Measurements from ENCODE around the gene IGSF5.

The IGSF5 gene

DNA sequence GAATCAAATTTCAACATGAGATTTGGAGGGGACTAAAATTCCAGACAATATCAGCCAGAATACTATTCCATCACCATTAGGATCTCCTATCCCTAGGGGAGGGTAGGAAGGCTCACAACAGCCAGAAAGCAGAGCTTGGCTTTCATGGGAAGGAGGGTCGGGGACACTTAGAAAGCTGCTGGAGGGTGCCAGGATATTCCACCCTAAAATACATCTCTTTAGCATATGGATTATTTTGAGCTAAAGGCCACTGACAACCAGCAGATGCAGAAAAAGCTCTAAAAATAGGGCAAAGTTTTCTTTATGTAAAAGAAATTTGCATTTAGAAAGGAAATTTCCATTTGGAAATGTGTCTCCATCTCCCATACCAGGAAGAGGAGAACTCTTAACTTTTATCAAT lies 68.0 kb downstream of the IGSF5 start:
- H3K4me1 ChIP-seq (ENCODE audit: insufficient read depth, low read length), result no peaks in the 10 kb centered on the region
- H3K9me3 ChIP-seq (ENCODE audit: control insufficient read depth, insufficient read depth, low read length), result no peaks in the 10 kb centered on the region
- H3K36me3 ChIP-seq (ENCODE audit: insufficient read depth, low read length), result no peaks in the 10 kb centered on the region
- H3K9ac ChIP-seq (ENCODE audit: low read depth, low read length), result no peak overlapping the region

DNA sequence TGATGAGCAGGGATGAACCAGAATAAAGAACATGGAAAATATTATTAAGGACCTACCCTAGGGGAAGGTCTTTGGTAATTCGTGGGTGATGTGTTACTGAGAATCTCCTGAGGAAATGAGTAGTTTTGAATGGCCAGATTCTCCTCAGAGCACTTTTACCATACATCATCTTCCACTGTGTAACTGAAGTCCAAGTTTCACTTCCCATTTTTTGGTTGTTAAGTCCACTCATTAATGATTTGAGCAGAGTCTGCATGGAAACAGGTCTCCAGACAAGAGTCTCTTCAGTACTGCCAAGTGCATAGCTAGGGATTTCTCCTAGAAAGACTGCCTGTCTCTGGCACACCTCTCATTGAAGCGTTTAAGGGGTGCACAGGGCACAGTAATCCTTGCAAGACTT lies 73.6 kb downstream of the IGSF5 start:
- no peaks in the 10 kb centered on the region for H3K36me3 ChIP-seq (ENCODE audit: insufficient read depth, low read length)
- H3K9ac ChIP-seq (ENCODE audit: low read depth, low read length), result no peak overlapping the region
- no peaks in the 10 kb centered on the region for H3K9me3 ChIP-seq (ENCODE audit: control insufficient read depth, insufficient read depth, low read length)
- H3K4me1 ChIP-seq (ENCODE audit: insufficient read depth, low read length), result no peaks in the 10 kb centered on the region

DNA sequence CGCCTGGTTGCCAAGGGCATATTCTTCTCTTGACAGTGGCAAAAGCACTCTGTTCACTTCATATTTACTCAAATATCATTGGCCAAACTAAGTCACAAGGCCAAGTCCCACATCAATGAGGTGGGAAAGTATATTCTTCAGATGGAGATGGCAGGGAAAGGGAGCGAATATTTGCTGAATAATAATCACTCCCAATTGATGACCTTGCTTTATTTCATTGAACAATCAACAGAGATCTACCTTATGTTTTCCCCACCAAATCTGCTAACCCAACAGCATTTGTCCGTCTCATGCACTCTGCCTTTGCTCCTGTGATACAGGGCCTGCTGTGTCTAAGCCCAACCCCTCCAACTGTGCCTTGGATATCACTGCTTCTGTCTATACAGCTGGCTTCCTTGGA lies 77.1 kb downstream of the IGSF5 start:
- no peaks in the 10 kb centered on the region for H3K4me1 ChIP-seq (ENCODE audit: insufficient read depth, low read length)
- H3K9me3 ChIP-seq (ENCODE audit: control insufficient read depth, insufficient read depth, low read length), result no peaks in the 10 kb centered on the region
- no peak overlapping the region for H3K9ac ChIP-seq (ENCODE audit: low read depth, low read length)
- no peaks in the 10 kb centered on the region for H3K36me3 ChIP-seq (ENCODE audit: insufficient read depth, low read length)

DNA sequence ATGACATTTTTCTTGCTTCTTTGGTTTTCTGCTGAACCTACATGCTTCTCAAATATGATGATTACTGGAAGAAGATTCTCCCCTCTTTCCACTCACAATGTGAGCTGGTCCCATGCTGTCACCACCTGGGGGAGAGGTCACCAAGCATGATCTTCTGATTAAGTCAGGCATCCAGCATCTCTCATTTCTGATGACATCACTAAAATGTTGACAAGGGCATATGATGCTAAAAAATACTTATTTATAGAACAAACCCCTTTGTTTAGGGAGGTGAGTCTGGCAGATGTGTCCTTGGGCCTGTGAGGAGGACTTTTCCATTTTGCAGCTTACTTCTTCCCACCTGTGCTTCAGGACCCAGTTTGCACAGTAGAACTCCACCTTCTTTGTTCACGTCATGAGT lies 80.3 kb downstream of the IGSF5 start:
- no peak overlapping the region for H3K9ac ChIP-seq (ENCODE audit: low read depth, low read length)
- H3K9me3 ChIP-seq (ENCODE audit: control insufficient read depth, insufficient read depth, low read length), result no peaks in the 10 kb centered on the region
- H3K36me3 ChIP-seq (ENCODE audit: insufficient read depth, low read length), result no peaks in the 10 kb centered on the region
- H3K4me1 ChIP-seq (ENCODE audit: insufficient read depth, low read length), result no peaks in the 10 kb centered on the region

DNA sequence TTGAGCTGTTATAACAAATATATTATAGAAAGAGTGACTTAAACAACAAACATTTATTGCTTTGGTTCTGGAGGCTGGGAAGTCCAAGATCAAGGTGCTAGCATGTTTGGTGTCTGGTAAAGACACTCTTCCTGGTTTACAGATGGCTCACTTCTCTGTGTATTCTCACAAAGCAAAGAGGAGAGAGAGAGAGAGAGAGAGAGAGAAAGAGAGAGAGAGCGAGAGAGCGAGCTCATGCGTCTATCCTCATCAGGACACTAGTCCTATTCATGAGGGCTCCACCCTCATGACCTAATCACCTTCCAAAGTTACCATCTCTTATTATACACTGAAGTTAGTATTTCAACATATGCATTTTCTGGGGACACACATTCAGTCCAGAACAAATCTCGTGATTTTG lies 89.6 kb downstream of the IGSF5 start:
- no peak overlapping the region for H3K9ac ChIP-seq (ENCODE audit: low read depth, low read length)
- H3K36me3 ChIP-seq (ENCODE audit: insufficient read depth, low read length), result no peaks in the 10 kb centered on the region
- H3K9me3 ChIP-seq (ENCODE audit: control insufficient read depth, insufficient read depth, low read length), result no peaks in the 10 kb centered on the region; the same call in 1 of the 2 replicates
- no peaks in the 10 kb centered on the region for H3K4me1 ChIP-seq (ENCODE audit: insufficient read depth, low read length)

DNA sequence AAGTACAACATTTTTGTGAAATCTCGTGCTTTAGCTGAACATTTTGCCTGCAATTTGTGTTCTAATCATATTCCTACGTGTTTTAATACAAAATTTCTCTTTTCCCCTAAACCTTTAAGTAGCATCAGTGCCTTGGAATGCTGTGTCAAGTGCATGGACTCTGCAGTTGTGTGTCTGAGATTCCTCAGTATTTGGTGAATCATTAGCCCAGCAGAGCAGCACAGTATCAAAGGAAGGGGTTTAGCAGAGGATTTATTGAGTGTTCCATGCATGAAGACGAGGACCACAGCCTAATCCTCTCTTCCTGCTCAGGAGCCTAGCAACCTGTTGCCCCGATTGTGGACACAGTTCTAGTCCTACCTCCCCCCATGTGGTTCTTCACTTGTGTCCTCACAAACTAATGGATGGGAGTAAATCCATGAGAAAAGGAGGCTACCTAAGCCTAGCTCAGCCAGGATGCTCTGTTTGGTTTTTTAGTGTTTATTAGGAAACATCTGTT lies 92.9 kb downstream of the IGSF5 start:
- Histone ChIP-seq H3K36me3 (ENCODE audit: insufficient read depth, low read length) (no peaks in the 10 kb centered on the region), H3K9ac (ENCODE audit: low read depth, low read length) (no peak overlapping the region), H3K9me3 (ENCODE audit: control insufficient read depth, insufficient read depth, low read length) (no peaks in the 10 kb centered on the region; the same call in 1 of the 2 replicates), H3K4me1 (ENCODE audit: insufficient read depth, low read length) (no peaks in the 10 kb centered on the region)

DNA sequence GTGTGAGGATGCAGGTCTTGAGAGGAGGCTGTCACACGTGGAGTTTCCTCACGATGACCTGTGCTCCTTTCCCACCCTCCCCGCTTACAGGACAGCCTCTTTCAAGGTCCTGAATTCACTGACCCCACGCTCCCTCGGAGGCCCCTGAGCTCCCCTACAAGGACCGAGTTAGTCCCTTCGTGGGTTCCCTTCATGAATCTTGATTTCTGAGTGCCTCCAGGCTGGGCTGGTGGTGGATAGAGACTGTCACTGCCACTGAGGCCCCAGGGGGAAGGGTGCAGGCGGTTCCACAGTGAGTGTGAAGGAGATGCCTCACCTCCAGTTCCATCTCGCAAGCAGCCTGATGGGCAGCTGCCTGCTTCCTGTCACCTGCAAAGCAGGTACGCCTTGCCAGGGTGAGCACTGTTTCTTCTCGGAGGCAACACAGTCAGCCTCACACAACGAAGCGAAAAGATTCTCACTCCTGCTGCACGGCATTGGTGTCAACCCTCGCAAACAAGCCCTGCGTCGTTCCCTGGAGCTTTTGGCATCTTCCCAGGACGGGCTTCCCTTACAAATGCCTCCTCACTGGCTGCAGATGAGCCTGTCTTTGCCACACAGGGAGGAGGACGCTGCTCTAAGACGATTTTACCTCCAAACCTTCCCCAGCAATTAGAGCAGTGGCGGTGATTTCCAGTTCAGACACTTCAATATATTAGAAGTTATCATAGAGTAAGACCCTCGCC lies 95.6 kb downstream of the IGSF5 start:
- H3K36me3 ChIP-seq (ENCODE audit: insufficient read depth, low read length), result no peaks in the 10 kb centered on the region
- no peak overlapping the region for H3K9ac ChIP-seq (ENCODE audit: low read depth, low read length)
- H3K9me3 ChIP-seq (ENCODE audit: control insufficient read depth, insufficient read depth, low read length), result no peaks in the 10 kb centered on the region
- no peaks in the 10 kb centered on the region for H3K4me1 ChIP-seq (ENCODE audit: insufficient read depth, low read length)

DNA sequence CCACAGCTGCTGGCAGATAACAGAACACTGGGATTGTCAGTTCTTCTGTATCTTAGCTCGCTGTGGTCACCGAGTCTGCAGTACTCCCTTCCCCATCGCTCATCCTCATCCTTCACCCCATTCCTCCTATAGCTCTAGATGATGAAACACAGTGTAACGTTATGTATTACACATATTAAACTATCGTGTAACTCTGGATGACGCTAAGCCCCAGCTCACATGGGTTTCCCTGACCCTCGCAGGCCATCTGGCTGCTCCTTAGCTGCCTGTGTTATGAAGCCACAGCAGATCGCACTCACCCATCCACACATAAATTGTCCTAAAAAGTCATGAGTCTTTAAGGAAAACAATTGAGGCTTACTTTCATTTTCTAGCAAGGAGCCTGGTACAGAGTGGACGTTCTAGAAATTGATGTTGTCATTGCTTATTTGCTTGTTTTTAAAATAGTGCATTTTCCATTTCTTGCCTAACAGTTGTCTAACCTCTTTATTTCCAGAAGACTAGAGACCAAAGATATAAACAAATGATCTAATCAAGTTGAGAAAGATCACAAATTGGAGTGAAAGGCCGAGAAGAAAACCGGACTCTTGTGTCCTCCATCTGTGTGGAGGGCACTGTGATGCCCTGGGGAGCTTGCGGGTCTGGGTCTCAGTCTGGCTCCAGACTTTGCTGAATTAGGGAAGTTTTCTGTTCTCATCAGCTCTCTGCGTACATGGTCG lies 97.9 kb downstream of the IGSF5 start:
- Histone ChIP-seq H3K36me3 (ENCODE audit: insufficient read depth, low read length) (no peaks in the 10 kb centered on the region), H3K9me3 (ENCODE audit: control insufficient read depth, insufficient read depth, low read length) (no peaks in the 10 kb centered on the region), H3K9ac (ENCODE audit: low read depth, low read length) (no peak overlapping the region), H3K4me1 (ENCODE audit: insufficient read depth, low read length) (no peaks in the 10 kb centered on the region)

DNA sequence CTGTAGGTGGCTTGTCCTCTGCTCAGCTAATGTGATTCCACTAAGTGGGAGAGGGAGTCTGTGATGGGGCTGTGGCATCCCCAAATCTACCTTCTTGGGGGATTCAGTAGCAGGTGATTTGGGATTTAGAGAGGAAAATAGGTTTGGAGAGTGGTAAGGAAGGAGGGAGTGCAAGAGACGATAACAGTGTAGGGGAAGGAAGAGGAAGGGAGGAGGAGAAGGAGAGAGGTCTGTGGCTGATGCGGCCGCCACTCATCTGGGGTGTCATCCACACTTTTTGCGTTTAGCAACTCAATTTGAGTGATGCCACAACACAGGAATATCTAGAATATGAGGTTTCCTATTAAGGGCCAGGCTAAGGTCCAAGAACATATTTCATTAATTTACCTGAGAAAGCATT lies 98.5 kb downstream of the IGSF5 start:
- Histone ChIP-seq H3K9ac (ENCODE audit: low read depth, low read length) (no peak overlapping the region), H3K9me3 (ENCODE audit: control insufficient read depth, insufficient read depth, low read length) (no peaks in the 10 kb centered on the region), H3K36me3 (ENCODE audit: insufficient read depth, low read length) (no peaks in the 10 kb centered on the region), H3K4me1 (ENCODE audit: insufficient read depth, low read length) (no peaks in the 10 kb centered on the region)

DNA sequence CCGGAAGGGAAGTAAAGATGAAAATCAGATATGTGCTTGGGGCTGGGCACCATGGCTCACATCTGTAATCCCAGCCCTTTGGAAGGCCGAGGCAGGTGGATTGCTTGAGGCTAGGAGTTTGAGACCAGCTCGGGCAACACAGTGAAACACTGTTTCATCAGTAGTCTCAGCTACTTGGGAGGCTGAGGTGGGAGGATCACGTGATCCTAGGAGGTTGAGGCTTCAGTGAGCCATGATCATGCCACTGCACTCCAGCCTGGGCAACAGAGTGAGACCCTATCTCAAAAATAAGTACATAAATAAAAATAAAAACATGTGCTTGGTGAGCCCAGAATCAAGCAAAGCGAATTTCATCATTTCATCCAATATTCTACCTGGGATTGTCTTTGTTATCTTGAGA lies 98.9 kb downstream of the IGSF5 start:
- no peaks in the 10 kb centered on the region for H3K36me3 ChIP-seq (ENCODE audit: insufficient read depth, low read length)
- no peaks in the 10 kb centered on the region for H3K9me3 ChIP-seq (ENCODE audit: control insufficient read depth, insufficient read depth, low read length)

DNA sequence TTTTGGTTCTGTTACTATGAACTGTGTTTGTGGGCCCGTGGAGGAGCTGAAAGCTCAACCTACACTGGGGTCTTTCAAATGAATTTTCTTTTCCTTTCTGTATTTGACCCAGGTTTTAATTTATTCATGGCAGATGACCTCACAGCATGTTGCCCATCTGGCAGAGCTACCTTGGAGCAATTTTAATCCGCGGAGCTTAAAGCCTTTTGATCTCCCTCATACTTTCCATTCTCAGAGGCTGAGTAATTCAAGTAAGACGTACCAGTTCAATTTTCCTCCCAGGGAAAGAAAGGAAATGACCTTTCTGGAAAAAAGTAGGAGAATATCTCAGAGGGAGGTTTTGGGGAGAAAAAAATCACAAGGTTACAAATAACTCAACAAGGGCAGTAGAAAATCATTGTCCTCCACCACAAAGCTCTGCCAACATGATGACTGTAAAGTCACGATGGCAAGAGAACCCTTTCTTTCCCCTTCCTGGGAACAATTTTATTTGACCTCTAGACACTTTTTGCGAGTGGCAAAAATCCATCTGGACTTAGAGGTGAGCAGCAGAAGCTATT lies 100.7 kb downstream of the IGSF5 start:
- H3K9ac ChIP-seq (ENCODE audit: low read depth, low read length), result no peak overlapping the region
- no peaks in the 10 kb centered on the region for H3K4me1 ChIP-seq (ENCODE audit: insufficient read depth, low read length)
- no peaks in the 10 kb centered on the region for H3K36me3 ChIP-seq (ENCODE audit: insufficient read depth, low read length)
- no peaks in the 10 kb centered on the region for H3K9me3 ChIP-seq (ENCODE audit: control insufficient read depth, insufficient read depth, low read length)

More for the DNA sequence above, 98.9 kb downstream of the IGSF5 start:
- Histone ChIP-seq H3K4me1 (ENCODE audit: insufficient read depth, low read length) (no peaks in the 10 kb centered on the region), H3K9ac (ENCODE audit: low read depth, low read length) (no peak overlapping the region)

DNA sequence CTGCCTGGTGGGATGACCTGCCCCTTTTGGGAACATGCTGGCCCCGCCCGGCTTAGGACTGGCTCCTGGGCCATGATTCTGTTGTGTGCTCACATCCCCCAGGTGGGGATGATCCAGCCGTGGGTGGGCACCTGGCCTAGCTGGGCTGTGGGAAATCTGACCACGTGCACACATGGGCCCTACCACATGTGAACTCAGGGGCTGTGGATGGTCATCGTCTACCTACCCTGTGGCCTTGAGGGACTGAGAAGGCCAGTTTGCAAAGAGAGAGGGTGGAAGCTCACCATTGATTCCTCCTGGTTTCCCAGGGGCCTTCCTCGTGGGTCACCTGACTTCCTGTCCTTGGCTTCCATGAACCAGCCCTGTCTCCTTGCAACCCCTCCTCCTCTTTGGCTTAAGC lies 102.9 kb downstream of the IGSF5 start:
- Histone ChIP-seq H3K9me3 (ENCODE audit: control insufficient read depth, insufficient read depth, low read length) (no peaks in the 10 kb centered on the region), H3K36me3 (ENCODE audit: insufficient read depth, low read length) (no peaks in the 10 kb centered on the region), H3K9ac (ENCODE audit: low read depth, low read length) (no peak overlapping the region), H3K4me1 (ENCODE audit: insufficient read depth, low read length) (peaks cover 10% of the 10 kb centered on the region; the same call in 1 of the 2 replicates)

DNA sequence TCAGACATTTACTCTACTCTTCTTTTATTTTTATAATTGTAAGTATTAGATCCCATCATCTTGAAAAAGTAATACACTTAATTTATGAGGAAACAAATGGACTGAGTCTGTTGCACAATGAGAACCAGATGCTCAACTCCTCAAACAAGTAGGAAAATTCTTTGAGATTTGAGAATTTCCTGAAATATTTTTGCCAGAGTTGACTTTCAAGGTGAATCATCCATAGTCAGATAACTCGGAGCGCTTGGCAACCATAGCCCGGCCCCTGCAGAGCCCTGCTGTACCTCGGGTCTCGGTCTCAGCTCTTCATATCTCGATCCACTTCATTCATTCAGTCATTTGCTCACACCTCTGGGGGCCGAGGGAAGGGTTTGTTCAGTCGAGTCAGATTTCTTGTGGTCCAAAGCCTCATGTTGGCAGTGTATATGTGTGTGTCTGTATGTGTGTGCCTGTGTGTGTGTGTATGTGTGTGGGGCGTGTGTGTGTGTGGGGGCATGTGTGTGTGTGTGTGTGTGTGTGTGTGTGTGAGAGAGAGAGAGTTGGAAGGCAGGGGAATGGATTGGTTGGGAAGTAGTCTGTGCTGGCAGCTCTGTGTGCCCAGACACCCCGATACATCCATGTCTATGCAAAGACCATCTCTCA lies 104.2 kb downstream of the IGSF5 start:
- H3K4me1 ChIP-seq (ENCODE audit: insufficient read depth, low read length), result peaks cover 10% of the 10 kb centered on the region; the same call in 1 of the 2 replicates
- H3K9ac ChIP-seq (ENCODE audit: low read depth, low read length), result no peak overlapping the region
- no peaks in the 10 kb centered on the region for H3K36me3 ChIP-seq (ENCODE audit: insufficient read depth, low read length)
- no peaks in the 10 kb centered on the region for H3K9me3 ChIP-seq (ENCODE audit: control insufficient read depth, insufficient read depth, low read length)

DNA sequence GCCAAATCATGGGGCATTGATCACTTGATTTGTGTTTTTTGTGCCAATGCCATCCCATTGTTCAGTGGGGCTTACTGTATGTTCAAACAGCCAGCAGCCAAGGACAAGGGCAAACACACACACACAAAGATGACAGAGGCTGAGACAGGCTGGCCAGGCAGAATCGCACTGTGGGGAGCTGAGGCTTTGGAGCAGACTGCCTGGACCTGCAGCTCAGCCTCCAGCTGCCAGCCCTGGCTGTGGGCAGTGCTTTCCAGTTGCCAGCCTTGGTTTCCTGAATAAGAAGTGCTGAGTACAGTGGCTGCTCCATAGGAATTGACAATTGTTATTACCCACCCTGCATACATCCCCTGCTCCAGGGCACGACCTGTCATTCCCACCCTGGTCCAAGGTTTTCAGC lies 105.3 kb downstream of the IGSF5 start:
- Histone ChIP-seq H3K36me3 (ENCODE audit: insufficient read depth, low read length) (no peaks in the 10 kb centered on the region), H3K9me3 (ENCODE audit: control insufficient read depth, insufficient read depth, low read length) (no peaks in the 10 kb centered on the region), H3K9ac (ENCODE audit: low read depth, low read length) (no peak overlapping the region), H3K4me1 (ENCODE audit: insufficient read depth, low read length) (peaks cover 10% of the 10 kb centered on the region; the same call in 1 of the 2 replicates)

All from ES-I3 (cell line).